Measurements from ENCODE around the gene SMARCC2.

- TF ChIP-seq, protein P1, sequence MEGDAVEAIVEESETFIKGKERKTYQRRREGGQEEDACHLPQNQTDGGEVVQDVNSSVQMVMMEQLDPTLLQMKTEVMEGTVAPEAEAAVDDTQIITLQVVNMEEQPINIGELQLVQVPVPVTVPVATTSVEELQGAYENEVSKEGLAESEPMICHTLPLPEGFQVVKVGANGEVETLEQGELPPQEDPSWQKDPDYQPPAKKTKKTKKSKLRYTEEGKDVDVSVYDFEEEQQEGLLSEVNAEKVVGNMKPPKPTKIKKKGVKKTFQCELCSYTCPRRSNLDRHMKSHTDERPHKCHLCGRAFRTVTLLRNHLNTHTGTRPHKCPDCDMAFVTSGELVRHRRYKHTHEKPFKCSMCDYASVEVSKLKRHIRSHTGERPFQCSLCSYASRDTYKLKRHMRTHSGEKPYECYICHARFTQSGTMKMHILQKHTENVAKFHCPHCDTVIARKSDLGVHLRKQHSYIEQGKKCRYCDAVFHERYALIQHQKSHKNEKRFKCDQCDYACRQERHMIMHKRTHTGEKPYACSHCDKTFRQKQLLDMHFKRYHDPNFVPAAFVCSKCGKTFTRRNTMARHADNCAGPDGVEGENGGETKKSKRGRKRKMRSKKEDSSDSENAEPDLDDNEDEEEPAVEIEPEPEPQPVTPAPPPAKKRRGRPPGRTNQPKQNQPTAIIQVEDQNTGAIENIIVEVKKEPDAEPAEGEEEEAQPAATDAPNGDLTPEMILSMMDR (IDR thresholded peaks at IDR 0.05) = no peak
- no peak for TF ChIP-seq POLR2A (IDR thresholded peaks at IDR 0.05)
Measured at GRCh38 chr12:56216461-56216860, 27.2 kb upstream of the SMARCC2 start.

Measured in body of pancreas (tissue), 4 donors.